Thyroid gland (tissue), 4 donors: ENCODE measurements around the gene EPN3. TPM values are rescaled to one million over a fixed set of nuclear protein-coding genes. Genes with fewer than 3 reads are reported as not detected.

ENCODE experiments used
- DNase-seq, 2 donors: peaks; one replicate each; pipeline ENCODE4 v3.0.0-alpha.2; 2019
- H3K27ac ChIP-seq, 3 donors: fragments of 200-600 bp; sonication (generic); 1 replicate in 2 of 3; 2 replicates in 1 of 3; pipeline ENCODE4 v1.5.1; 2016 to 2019; ENCODE audit warnings: mild to moderate bottlenecking in 1 of 3, moderate library complexity in 1 of 3
- H3K27me3 ChIP-seq: fragments of 200-600 bp; sonication (generic); one replicate; pipeline ENCODE4 v1.5.1; 2019
- H3K36me3 ChIP-seq, 2 donors: fragments of 200-600 bp; sonication (generic); one replicate each; pipeline ENCODE4 v1.5.1; 2016 to 2019
- H3K4me1 ChIP-seq, 2 donors: fragments of 200-600 bp; sonication (generic); one replicate each; pipeline ENCODE4 v1.5.1; 2017 to 2019
- H3K4me3 ChIP-seq, 3 donors: fragments of 200-600 bp; sonication (generic); replicated peaks in 1 of 3; 1 replicate in 2 of 3; 2 replicates in 1 of 3; pipeline ENCODE4 v1.5.1; 2016; ENCODE audit warnings: mild to moderate bottlenecking in 1 of 3
- H3K9me3 ChIP-seq: fragments of 200-600 bp; sonication (generic); one replicate; pipeline ENCODE4 v1.5.1; 2017
- POLR2A ChIP-seq, 2 donors: fragments of 450-650 bp; IDR thresholded peaks; one replicate each; pipeline ENCODE4 v1.6.1; 2017; ENCODE audit warnings: antibody characterized with exemption in 2 of 2, mild to moderate bottlenecking in 2 of 2, moderate library complexity in 1 of 2
- WGBS, 2 donors: methylation state at CpG; one replicate each; pipeline ENCODE4 v1.1.5; 2017; 5-methylcytosine and 5-hydroxymethylcytosine counted together
- intact Hi-C: fragments of 100-400 bp; cut with DNase I; formaldehyde crosslinking; loops from one replicate; pipeline ENCODE4 v1.15.1; 2023
- total RNA-seq, 4 donors: library from RNA; depleted of rRNA; stranded (reverse); fragments of >200 nt; gene quantifications; one replicate each; pipeline ENCODE4 v1.2.3, GENCODE V29; 2016
- TF ChIP-seq, protein P1 (sequence below), 6 experiments: fragments of 200-600 bp in 3 of 6; fragments of 450-650 bp in 3 of 6; sonication (generic) in 3 of 6; IDR thresholded peaks; one replicate each; pipeline ENCODE4 v1.5.1; 2016 to 2019; ENCODE audit warnings: antibody characterized with exemption in 6 of 6, mild to moderate bottlenecking in 2 of 6, inconsistent platforms in 1 of 6, moderate library complexity in 1 of 6

EPN3 gene
- total RNA-seq, 4 donors from 2014 or later = 0.63 to 31.6 (median 3.5) TPM; not detected in 1

DNA sequence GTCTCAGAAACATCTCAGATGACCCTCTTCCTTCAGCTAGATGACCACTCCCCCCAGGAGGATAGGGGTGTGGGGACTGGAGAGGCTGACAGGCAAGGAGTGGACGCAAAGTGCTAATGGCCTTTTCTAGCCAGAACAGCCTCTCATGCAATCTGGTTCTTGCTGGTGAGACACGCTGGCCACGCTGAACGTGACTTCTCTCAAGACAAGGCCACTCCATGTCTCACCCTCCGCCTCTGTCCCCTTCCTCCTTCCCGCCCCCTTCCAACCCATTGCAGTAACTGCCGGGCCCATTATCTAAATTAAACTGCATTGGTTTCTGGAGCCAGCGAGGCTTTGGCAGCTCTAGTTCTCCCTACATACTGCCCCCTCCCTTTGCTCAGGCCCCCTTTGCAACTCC, 37.5 kb downstream of the EPN3 start:
- Histone ChIP-seq H3K4me3 (no peak overlapping the region), H3K27ac (no peak overlapping the region), H3K36me3 (no peaks in the 10 kb centered on the region), H3K27me3 (no peaks in the 10 kb centered on the region), H3K9me3 (no peaks in the 10 kb centered on the region), H3K4me1 (peaks cover 0 to 2% of the 10 kb centered on the region in 2 donors)
- no peak for DNase-seq
- TF ChIP-seq, protein P1, sequence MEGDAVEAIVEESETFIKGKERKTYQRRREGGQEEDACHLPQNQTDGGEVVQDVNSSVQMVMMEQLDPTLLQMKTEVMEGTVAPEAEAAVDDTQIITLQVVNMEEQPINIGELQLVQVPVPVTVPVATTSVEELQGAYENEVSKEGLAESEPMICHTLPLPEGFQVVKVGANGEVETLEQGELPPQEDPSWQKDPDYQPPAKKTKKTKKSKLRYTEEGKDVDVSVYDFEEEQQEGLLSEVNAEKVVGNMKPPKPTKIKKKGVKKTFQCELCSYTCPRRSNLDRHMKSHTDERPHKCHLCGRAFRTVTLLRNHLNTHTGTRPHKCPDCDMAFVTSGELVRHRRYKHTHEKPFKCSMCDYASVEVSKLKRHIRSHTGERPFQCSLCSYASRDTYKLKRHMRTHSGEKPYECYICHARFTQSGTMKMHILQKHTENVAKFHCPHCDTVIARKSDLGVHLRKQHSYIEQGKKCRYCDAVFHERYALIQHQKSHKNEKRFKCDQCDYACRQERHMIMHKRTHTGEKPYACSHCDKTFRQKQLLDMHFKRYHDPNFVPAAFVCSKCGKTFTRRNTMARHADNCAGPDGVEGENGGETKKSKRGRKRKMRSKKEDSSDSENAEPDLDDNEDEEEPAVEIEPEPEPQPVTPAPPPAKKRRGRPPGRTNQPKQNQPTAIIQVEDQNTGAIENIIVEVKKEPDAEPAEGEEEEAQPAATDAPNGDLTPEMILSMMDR (IDR thresholded peaks at IDR 0.05) = no peak
- no peak for TF ChIP-seq POLR2A (IDR thresholded peaks at IDR 0.05)
- intact Hi-C loops = no loop called here
- WGBS, 2 donors = 82 to 83% methylated on average over 8 of the region's 8 CpGs

DNA sequence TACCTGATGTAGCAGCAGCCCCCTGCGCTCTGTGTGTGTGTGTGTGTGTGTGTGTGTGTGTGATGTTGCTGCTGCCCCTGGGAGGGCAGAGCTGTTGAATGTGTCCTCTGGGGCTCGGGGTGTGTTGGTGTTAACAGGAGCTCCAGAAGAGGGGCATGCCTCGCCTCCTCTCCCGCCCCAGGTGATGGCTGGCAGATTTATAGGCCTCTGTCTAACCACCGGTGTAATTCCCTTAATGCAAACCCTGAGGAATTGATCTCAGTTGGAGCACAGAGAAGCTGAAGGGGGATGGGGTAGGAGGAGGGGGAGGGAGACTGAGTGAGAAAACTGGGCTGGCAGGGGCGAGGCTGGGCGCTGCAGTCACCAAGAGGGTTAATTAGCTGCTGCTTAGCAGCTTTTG, 38.0 kb downstream of the EPN3 start:
- Histone ChIP-seq H3K27ac (no peak overlapping the region), H3K9me3 (no peaks in the 10 kb centered on the region), H3K4me1 (no peaks in the 10 kb centered on the region), H3K27me3 (no peaks in the 10 kb centered on the region), H3K4me3 (no peak overlapping the region), H3K36me3 (no peaks in the 10 kb centered on the region)
- TF ChIP-seq, protein P1 (IDR thresholded peaks at IDR 0.05) = no peak
- TF ChIP-seq POLR2A (IDR thresholded peaks at IDR 0.05) = no peak
- 83 to 87% methylated on average over 6 to 7 of the region's 7 CpGs for WGBS, 2 donors
- intact Hi-C loops = no loop called here
- DNase-seq = no peak

- H3K36me3 ChIP-seq = no peaks in the 10 kb centered on the region
- no peak overlapping the region for H3K27ac ChIP-seq
- H3K4me1 ChIP-seq = no peaks in the 10 kb centered on the region
- H3K27me3 ChIP-seq = no peaks in the 10 kb centered on the region
- DNase-seq = no peak
- H3K4me3 ChIP-seq = no peak overlapping the region
- WGBS, 2 donors = 88 to 93% methylated on average over 18 to 19 of the region's 19 CpGs
- TF ChIP-seq, protein P1 (IDR thresholded peaks at IDR 0.05) = no peak
- H3K9me3 ChIP-seq = no peaks in the 10 kb centered on the region
- intact Hi-C loops = no loop called here
Observed at GRCh38 chr17:50571681-50572080, 39.1 kb downstream of the EPN3 start.

GRCh38 chr17:50572541-50572940, 40.0 kb downstream of the EPN3 start:
- no peaks in the 10 kb centered on the region for H3K36me3 ChIP-seq
- DNase-seq = no peak
- no peaks in the 10 kb centered on the region for H3K4me1 ChIP-seq
- H3K9me3 ChIP-seq = no peaks in the 10 kb centered on the region
- H3K27me3 ChIP-seq = no peaks in the 10 kb centered on the region
- intact Hi-C loops = no loop called here
- no peak overlapping the region for H3K4me3 ChIP-seq
- 98 to 99% methylated on average over 16 to 19 of the region's 20 CpGs for WGBS, 2 donors
- TF ChIP-seq, protein P1 (IDR thresholded peaks at IDR 0.05) = no peak
- H3K27ac ChIP-seq = no peak overlapping the region

DNA sequence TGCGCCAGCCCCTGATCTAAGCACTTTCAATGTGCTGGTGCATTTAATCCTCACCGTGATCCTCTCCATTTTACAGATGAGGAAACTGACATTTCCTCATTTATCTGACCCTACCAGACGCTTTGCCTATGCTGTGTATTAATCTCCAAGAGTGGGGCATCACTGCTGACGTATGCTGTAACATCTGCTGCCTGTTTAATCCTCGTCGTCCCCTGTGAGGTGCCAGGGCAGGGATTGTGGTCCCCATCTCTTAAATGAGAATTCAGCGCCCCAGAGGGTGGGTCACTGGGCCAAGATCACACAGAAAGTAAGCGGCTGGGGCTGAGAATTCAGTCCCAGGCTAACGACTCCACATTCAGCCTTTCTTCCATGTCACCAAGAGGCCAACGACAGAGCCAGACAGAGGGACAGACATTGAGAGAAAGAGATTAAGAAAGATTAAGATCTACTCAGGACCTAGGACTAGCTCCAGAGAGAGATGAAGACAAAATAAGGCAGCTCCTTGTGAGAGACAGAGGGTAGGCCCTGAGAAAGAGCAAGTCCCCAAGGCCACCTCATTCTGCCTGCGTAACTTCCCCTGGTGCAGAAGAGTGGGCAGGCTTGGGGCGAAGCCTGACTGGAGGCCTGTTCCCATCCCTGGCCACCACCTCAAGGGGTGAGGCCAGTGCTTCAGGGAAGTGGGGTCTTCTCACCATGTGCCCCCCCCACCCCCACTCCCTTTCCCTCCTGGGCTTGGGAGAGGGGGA, 41.5 kb downstream of the EPN3 start:
- no peak overlapping the region for H3K4me3 ChIP-seq
- no peaks in the 10 kb centered on the region for H3K36me3 ChIP-seq
- H3K4me1 ChIP-seq = no peaks in the 10 kb centered on the region
- TF ChIP-seq, protein P1 (IDR thresholded peaks at IDR 0.05) = no peak
- no peak for TF ChIP-seq POLR2A (IDR thresholded peaks at IDR 0.05)
- WGBS, 2 donors = 87 to 90% methylated on average over 12 of the region's 12 CpGs
- H3K27me3 ChIP-seq = no peaks in the 10 kb centered on the region
- intact Hi-C loops = no loop called here
- no peaks in the 10 kb centered on the region for H3K9me3 ChIP-seq
- DNase-seq = no peak
- no peak overlapping the region for H3K27ac ChIP-seq
